ENCODE results near the gene CAND2. TPM values are rescaled to one million over a fixed set of nuclear protein-coding genes. Genes with fewer than 3 reads are reported as not detected.
"Not testable (repeated sequence)": the region's sequence is repeated elsewhere in the genome, so short reads cannot be mapped to it uniquely, and the experiment has no call there.

Gene CAND2
- total and polyA plus RNA-seq, 9 of the 15 experiments (the other 6 are each of a cell fraction or from before 2014, with no cell fraction given), result 0.91 to 14.9 (median 4.3) TPM

GRCh38 chr3:12878758-12879157 lies 82.3 kb downstream of the CAND2 start:
- H3K36me3 ChIP-seq (ENCODE audit: control insufficient read depth, insufficient read depth, low read length); H3K9me1 ChIP-seq (ENCODE audit: control insufficient read depth, insufficient read depth, low read length); H4K20me1 ChIP-seq (replicated peaks; ENCODE audit: control insufficient read depth, insufficient read depth, low read length); ATAC-seq; H3K27me3 ChIP-seq (ENCODE audit: control insufficient read depth in 2 of 2, insufficient read depth in 2 of 2, low read length in 2 of 2); CTCF ChIA-PET (ENCODE audit: low intra/inter-chr PET ratio); BruUV-seq (replicated peaks); H3K9me3 ChIP-seq (replicated peaks; ENCODE audit: control insufficient read depth, insufficient read depth, low read depth, low read length); H3K79me2 ChIP-seq (ENCODE audit: control insufficient read depth, insufficient read depth, low read length); H3K4me3 ChIP-seq; TF ChIP-seq TEAD4 (CRISPR knock-in tag; IDR thresholded peaks at IDR 0.05; ENCODE audit: borderline replicate concordance); CEBPG (tag; conservative IDR thresholded peaks at IDR 0.05 in 1 of 2, IDR thresholded peaks at IDR 0.05 in 1 of 2): not testable (repeated sequence)
- Histone ChIP-seq H3K9ac (ENCODE audit: insufficient read depth in 1 of 2, low read depth in 2 of 2, low read length in 2 of 2) (peak overlapping the region in 1 of 2 experiments; percentile 47; a peak in 1 of 4 replicates), H3K27ac (ENCODE audit: extremely low read depth, low read depth, low read length) (peak overlapping the region; percentile 43), H3K4me1 (replicated peaks in 1 of 2; ENCODE audit: control insufficient read depth in 2 of 2, insufficient read depth in 2 of 2, low read length in 2 of 2) (peaks cover 56 to 78% of the 10 kb centered on the region in 2 experiments), H3K4me2 (ENCODE audit: insufficient read depth, low read length) (peak overlapping the region; percentile 62), H2AFZ (ENCODE audit: low read depth, low read length) (peak overlapping the region; percentile 90)
- 0% methylated on average over 2 of the region's 2 CpGs for WGBS (ENCODE audit: insufficient coverage, low coverage, missing lambda C conversion rate)
- DNase-seq (ENCODE audit: extremely low read depth in 1 of 4, low spot score in 3 of 4) (peak in 1 of 4 experiments; percentile 65), FAIRE-seq (peak; percentile 26)
- intact Hi-C loops (cut with micrococcal nuclease) (loop anchor here (1.0 kb wide), 1 partner anchor 10 kb away; no protein-coding TSS in a partner anchor), in situ Hi-C loops (cut with MboI) (loop anchor here (25.0 kb wide), 1 partner anchor 741 kb away; no protein-coding TSS in a partner anchor)
- POLR2A ChIA-PET, result interaction anchor here (0.8 to 2.2 kb wide), 7 partner anchors 10 to 49 kb away, joined by 3 to 12 read pairs (median 4); partner anchors contain the start of gene RPL32
- TF ChIP-seq POLR2AphosphoS5 (IDR thresholded peaks at IDR 0.05; ENCODE audit: control insufficient read depth, insufficient read depth, low read depth, low read length), result peak; percentile 48; the same call in 1 of the 2 replicates
- peak; percentile 90 for TF ChIP-seq STAT5A (IDR thresholded peaks at IDR 0.05; ENCODE audit: borderline replicate concordance, low read length)
- peak; percentile 93 for TF ChIP-seq CBFA2T3 (IDR thresholded peaks at IDR 0.05)
- TF ChIP-seq ZBTB7A (IDR thresholded peaks at IDR 0.05; ENCODE audit: borderline replicate concordance, control insufficient read depth, low read depth, low read length), result peak; percentile 46; the same call in 1 of the 2 replicates
- TF ChIP-seq TEAD4 (IDR thresholded peaks at IDR 0.05; ENCODE audit: low read length), result peak; percentile 83
- peak in 1 of 2 experiments; percentile 56; a peak in 2 of 4 replicates for TF ChIP-seq MNT (conservative IDR thresholded peaks at IDR 0.05)
- TF ChIP-seq ESRRA (IDR thresholded peaks at IDR 0.05; ENCODE audit: borderline replicate concordance, low read depth), result peak; percentile 55; the same call in 1 of the 2 replicates
- TF ChIP-seq ZNF395 (CRISPR knock-in tag; IDR thresholded peaks at IDR 0.05), result peak; percentile 38; the same call in 1 of the 2 replicates
- TF ChIP-seq GTF2E2 (tag; IDR thresholded peaks at IDR 0.05), result peak; percentile 53; the same call in 1 of the 2 replicates
- TF ChIP-seq EP400 (IDR thresholded peaks at IDR 0.05), result peak; percentile 32; the same call in 1 of the 2 replicates
- TF ChIP-seq, protein P1, sequence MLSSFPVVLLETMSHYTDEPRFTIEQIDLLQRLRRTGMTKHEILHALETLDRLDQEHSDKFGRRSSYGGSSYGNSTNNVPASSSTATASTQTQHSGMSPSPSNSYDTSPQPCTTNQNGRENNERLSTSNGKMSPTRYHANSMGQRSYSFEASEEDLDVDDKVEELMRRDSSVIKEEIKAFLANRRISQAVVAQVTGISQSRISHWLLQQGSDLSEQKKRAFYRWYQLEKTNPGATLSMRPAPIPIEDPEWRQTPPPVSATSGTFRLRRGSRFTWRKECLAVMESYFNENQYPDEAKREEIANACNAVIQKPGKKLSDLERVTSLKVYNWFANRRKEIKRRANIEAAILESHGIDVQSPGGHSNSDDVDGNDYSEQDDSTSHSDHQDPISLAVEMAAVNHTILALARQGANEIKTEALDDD (IDR thresholded peaks at IDR 0.05), result 0 out of 2 replicates have a peak, but pooled peaks have one; percentile 8
- peak; percentile 87 for TF ChIP-seq MTA2 (IDR thresholded peaks at IDR 0.05; ENCODE audit: low read depth)
- TF ChIP-seq SMARCA4 (IDR thresholded peaks at IDR 0.05), result peak; percentile 91
- peak; percentile 87 for TF ChIP-seq EP300 (IDR thresholded peaks at IDR 0.05; ENCODE audit: low read length)
- TF ChIP-seq SOX6 (IDR thresholded peaks at IDR 0.05), result peak; percentile 86
- peak; percentile 90 for TF ChIP-seq NCOR1 (IDR thresholded peaks at IDR 0.05)
- TF ChIP-seq CC2D1A (IDR thresholded peaks at IDR 0.05), result peak; percentile 59; the same call in 1 of the 2 replicates
- peak; percentile 70; the same call in 1 of the 2 replicates for TF ChIP-seq PML (IDR thresholded peaks at IDR 0.05; ENCODE audit: low read length)
- peak; percentile 10; the same call in 1 of the 2 replicates for TF ChIP-seq CEBPG (CRISPR knock-in tag; IDR thresholded peaks at IDR 0.05)

Measured in K562 (cell line).